Thoracic aorta (tissue), 2 donors: ENCODE results near the gene CPNE2. TPM values are rescaled to one million over a fixed set of nuclear protein-coding genes. Genes with fewer than 3 reads are reported as not detected.

Source experiments
- ATAC-seq: fragments of 150-250 bp; one replicate; pipeline ENCODE4 v1.8.0; 2017; ENCODE audit warnings: low read depth; ENCODE audit not compliant: insufficient number of reproducible peaks, low FRiP score
- DNase-seq: peaks from one replicate; pipeline ENCODE4 v3.0.0-alpha.2; 2020; ENCODE audit warnings: low spot score
- H3K27ac ChIP-seq, 2 donors: fragments of 200-600 bp; sonication (generic); 1 replicate in 1 of 2; 2 replicates in 1 of 2; pipeline ENCODE4 v1.5.1; 2016; ENCODE audit warnings: mild to moderate bottlenecking in 2 of 2, moderate library complexity in 2 of 2
- H3K27me3 ChIP-seq: fragments of 200-600 bp; sonication (generic); replicated peaks from 2 replicates; pipeline ENCODE4 v1.6.0; 2016; ENCODE audit warnings: mild to moderate bottlenecking; ENCODE audit not compliant: insufficient read depth
- H3K36me3 ChIP-seq: fragments of 200-600 bp; sonication (generic); one replicate; pipeline ENCODE4 v1.5.1; 2016
- H3K4me1 ChIP-seq, 2 donors: fragments of 200-600 bp; sonication (generic); 1 replicate in 1 of 2; 2 replicates in 1 of 2; pipeline versions ENCODE4 v1.5.1 to v1.6.0; 2016; ENCODE audit warnings: low read depth in 2 of 2, mild to moderate bottlenecking in 1 of 2; ENCODE audit not compliant: control insufficient read depth in 1 of 2
- H3K4me3 ChIP-seq: fragments of 200-600 bp; sonication (generic); 2 replicates; pipeline ENCODE4 v1.5.1; 2016; ENCODE audit warnings: mild to moderate bottlenecking
- H3K9me3 ChIP-seq: fragments of 200-600 bp; sonication (generic); 2 replicates; pipeline ENCODE4 v1.5.1; 2016
- total RNA-seq, 2 donors: library from RNA; depleted of rRNA; stranded (reverse); fragments of >200 nt; gene quantifications; one replicate each; pipeline versions ENCODE4 v1.1.0 to v1.2.3, GENCODE V29; 2016
- TF ChIP-seq, protein P1 (sequence below): fragments of 200-600 bp; sonication (generic); IDR thresholded peaks from one replicate; pipeline ENCODE4 v1.5.1; 2019; ENCODE audit warnings: antibody characterized with exemption

CPNE2 gene
- total RNA-seq, 2 donors from 2014 or later, result 28.3 to 47.4 TPM

DNA sequence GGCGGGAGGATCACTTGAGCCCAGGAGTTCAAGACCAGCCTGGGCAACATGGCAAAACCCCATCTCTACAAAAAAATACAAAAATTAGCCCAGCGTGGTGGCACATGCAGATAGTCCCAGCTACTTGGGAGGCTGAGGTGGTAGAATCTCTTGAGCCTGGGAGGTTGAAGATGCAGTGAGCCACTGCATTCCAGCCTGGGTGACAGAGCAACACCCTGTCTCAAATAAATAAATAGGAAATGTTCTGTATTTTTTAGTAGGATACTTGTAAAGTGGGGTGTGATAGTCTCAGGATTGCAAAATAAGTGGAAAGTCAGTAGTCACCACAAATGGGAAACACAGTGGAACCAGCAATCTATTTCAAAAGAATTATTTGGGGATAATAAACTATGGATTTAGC lies 97.8 kb downstream of the CPNE2 start:
- H3K27ac ChIP-seq, result peak overlapping the region in 1 of 2 donors; percentile 39
- peaks cover 39 to 68% of the 10 kb centered on the region in 2 donors for H3K4me1 ChIP-seq
- no peaks in the 10 kb centered on the region for H3K27me3 ChIP-seq
- TF ChIP-seq, protein P1, sequence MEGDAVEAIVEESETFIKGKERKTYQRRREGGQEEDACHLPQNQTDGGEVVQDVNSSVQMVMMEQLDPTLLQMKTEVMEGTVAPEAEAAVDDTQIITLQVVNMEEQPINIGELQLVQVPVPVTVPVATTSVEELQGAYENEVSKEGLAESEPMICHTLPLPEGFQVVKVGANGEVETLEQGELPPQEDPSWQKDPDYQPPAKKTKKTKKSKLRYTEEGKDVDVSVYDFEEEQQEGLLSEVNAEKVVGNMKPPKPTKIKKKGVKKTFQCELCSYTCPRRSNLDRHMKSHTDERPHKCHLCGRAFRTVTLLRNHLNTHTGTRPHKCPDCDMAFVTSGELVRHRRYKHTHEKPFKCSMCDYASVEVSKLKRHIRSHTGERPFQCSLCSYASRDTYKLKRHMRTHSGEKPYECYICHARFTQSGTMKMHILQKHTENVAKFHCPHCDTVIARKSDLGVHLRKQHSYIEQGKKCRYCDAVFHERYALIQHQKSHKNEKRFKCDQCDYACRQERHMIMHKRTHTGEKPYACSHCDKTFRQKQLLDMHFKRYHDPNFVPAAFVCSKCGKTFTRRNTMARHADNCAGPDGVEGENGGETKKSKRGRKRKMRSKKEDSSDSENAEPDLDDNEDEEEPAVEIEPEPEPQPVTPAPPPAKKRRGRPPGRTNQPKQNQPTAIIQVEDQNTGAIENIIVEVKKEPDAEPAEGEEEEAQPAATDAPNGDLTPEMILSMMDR, result no peak
- no peak overlapping the region for H3K4me3 ChIP-seq
- H3K36me3 ChIP-seq, result no peaks in the 10 kb centered on the region
- no peaks in the 10 kb centered on the region for H3K9me3 ChIP-seq
- DNase-seq (no peak), ATAC-seq (no peak)

DNA sequence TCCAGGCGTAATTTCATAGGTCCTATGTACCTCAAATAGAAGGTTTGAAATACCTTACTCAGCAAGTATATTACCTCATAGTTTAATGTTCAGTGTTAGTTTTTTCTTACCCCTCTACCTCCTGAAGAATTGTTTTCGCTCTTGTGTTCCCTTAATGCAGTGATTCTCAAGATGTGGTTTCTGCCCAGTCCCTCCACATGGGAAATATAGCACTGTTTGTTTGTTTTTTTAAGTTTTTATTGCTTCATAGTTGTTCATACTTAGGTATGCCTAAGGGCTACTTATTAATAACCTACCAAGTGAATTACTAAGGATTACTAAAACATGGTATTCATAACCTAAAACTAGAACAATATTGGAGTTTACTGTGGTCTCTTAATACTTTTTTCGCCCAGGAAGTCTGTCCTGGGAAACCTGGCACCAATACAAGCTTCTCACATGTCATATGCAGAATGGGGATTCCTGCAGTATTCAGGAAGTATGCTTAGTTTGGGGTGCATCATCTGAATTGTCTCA lies 98.7 kb downstream of the CPNE2 start:
- DNase-seq (no peak), ATAC-seq (no peak)
- Histone ChIP-seq H3K4me1 (peaks cover 42 to 71% of the 10 kb centered on the region in 2 donors), H3K36me3 (no peaks in the 10 kb centered on the region), H3K9me3 (no peaks in the 10 kb centered on the region), H3K27me3 (no peaks in the 10 kb centered on the region), H3K27ac (peak overlapping the region in 1 of 2 donors; percentile 24), H3K4me3 (no peak overlapping the region)
- TF ChIP-seq, protein P1, result no peak

DNA sequence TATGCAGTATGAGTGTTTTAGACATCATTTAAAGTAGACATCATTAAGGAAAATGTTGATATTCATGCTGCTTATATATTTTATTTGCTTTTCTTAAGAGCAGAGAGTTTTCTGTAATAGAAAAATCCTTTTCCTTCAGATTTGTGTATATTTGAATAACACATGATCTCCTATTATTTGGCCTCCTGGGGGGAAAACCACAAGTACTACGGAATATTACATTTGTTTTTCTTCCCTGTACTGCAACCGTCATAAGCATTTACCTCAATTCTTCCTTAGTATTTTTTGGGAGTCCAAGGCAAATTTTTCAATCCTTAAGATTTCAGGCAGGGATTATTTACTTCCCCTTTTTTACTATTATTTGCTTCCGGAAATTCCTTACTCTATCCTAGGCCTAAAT lies 99.8 kb downstream of the CPNE2 start:
- no peak overlapping the region for H3K27ac ChIP-seq
- ATAC-seq, result no peak
- no peaks in the 10 kb centered on the region for H3K36me3 ChIP-seq
- no peaks in the 10 kb centered on the region for H3K9me3 ChIP-seq
- no peak for DNase-seq
- no peak overlapping the region for H3K4me3 ChIP-seq
- no peaks in the 10 kb centered on the region for H3K27me3 ChIP-seq
- TF ChIP-seq, protein P1, result no peak
- H3K4me1 ChIP-seq, result peaks cover 52 to 82% of the 10 kb centered on the region in 2 donors

DNA sequence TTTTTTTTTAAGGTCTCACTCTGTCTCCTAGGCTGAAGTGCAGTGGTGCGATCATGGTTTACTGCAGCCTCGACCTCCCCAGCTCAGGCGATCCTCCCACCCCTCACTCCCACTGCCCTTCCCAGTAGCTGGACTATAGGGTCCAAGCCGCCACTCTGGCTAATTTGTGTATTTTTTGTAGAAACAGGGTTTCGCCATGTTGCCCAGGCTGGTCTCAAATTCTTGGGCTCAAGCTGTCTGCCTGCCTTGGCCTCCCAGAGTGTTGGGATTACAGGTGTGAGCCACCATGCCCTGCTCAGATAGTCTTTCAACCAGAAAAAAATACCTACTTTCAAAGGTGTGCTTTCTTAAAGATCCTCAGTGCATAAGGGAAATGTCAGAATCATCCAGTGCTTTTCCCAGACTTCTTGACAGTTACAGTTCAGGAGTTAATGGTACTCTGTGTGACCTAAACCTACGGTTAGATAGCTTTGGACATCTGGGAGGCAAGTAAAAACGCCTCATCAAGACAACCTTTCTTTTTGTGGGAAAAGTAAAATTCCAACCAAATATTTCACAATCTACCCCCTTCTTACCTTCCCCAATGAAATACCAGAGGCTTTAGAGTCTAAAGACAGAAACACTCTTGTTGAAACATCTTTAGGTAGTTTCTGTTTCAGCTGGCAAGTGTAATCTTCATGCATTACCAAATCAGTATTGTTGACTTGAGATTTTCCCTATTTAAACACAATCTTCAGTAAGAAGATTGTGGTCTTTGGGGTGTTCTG lies 100.5 kb downstream of the CPNE2 start:
- TF ChIP-seq, protein P1, result no peak
- Histone ChIP-seq H3K36me3 (no peaks in the 10 kb centered on the region), H3K4me1 (peaks cover 48 to 76% of the 10 kb centered on the region in 2 donors), H3K4me3 (no peak overlapping the region), H3K27me3 (no peaks in the 10 kb centered on the region), H3K9me3 (no peaks in the 10 kb centered on the region), H3K27ac (peak overlapping the region in 1 of 2 donors; percentile 21)
- no peak for ATAC-seq
- no peak for DNase-seq

DNA sequence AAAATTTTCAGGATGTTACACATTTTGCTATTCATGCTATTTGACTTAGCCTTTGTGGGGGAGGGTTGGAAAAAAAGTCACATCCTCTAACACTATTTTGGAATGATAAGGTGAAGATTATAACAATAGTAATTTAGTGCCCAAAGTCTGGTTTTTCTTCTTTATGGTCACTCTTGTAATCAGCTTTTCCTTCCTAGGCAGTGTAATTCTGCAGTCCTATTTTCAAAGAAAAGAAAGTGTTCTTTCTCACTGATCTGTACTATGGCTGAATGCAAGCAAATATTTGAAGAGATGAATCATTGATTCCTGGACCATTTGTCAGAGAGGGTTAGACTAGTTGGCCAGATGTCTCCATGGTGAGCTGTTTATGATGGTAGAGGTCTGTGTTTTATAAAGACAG lies 102.1 kb downstream of the CPNE2 start:
- no peak for DNase-seq
- TF ChIP-seq, protein P1, result no peak
- H3K27ac ChIP-seq, result peak overlapping the region; percentile 21 to 42
- peak overlapping the region; percentile 2 for H3K4me3 ChIP-seq
- H3K4me1 ChIP-seq, result peaks cover 45 to 67% of the 10 kb centered on the region in 2 donors
- ATAC-seq, result peak; percentile 61
- no peaks in the 10 kb centered on the region for H3K9me3 ChIP-seq
- no peaks in the 10 kb centered on the region for H3K27me3 ChIP-seq
- H3K36me3 ChIP-seq, result peaks cover 5% of the 10 kb centered on the region
